ENCODE results near the gene NFX1.

DNA sequence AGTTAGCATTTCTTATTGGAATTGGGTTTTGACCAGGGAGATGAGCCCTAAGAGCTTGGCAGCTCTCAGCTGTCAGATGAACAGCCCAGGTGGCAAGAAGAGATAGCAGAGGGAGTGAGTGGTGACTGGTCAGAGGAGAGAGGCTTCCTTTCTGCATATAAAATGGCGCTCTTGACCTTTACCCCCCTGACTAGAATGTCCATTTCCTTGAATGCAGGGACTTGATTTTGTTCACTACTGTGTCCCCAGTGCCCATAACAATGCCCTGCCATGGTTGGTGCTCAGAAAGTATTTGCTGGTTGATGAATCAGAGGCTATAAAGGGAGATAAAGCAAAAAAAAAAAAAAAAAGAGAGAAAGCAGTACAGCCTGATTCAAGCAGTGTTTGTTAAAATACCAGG lies 18.3 kb upstream of the NFX1 start:
- TF ChIP-seq, protein P1, sequence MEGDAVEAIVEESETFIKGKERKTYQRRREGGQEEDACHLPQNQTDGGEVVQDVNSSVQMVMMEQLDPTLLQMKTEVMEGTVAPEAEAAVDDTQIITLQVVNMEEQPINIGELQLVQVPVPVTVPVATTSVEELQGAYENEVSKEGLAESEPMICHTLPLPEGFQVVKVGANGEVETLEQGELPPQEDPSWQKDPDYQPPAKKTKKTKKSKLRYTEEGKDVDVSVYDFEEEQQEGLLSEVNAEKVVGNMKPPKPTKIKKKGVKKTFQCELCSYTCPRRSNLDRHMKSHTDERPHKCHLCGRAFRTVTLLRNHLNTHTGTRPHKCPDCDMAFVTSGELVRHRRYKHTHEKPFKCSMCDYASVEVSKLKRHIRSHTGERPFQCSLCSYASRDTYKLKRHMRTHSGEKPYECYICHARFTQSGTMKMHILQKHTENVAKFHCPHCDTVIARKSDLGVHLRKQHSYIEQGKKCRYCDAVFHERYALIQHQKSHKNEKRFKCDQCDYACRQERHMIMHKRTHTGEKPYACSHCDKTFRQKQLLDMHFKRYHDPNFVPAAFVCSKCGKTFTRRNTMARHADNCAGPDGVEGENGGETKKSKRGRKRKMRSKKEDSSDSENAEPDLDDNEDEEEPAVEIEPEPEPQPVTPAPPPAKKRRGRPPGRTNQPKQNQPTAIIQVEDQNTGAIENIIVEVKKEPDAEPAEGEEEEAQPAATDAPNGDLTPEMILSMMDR (IDR thresholded peaks at IDR 0.05) = no peak
- TF ChIP-seq POLR2A (IDR thresholded peaks at IDR 0.05) = no peak

All from breast epithelium (tissue), 3 donors.